G401 (cell line): ENCODE results near the gene AMIGO2. TPM values are rescaled to one million over a fixed set of nuclear protein-coding genes. Genes with fewer than 3 reads are reported as not detected.
"Not testable (repeated sequence)": the region's sequence is repeated elsewhere in the genome, so short reads cannot be mapped to it uniquely, and the experiment has no call there.

ENCODE experiments used
- DNase-seq: peaks from one replicate; pipeline ENCODE4 v3.0.0-alpha.2; 2015; ENCODE audit warnings: low spot score
- in situ Hi-C: cut with HindIII; loops from 2 replicates; pipeline ENCODE4 v1.10.0; 2016; ENCODE audit warnings: low sequenced_read_pairs, mixed read lengths
- total RNA-seq: library from RNA; depleted of rRNA; stranded (reverse); fragments of >200 nt; shearing (Covaris generic); gene quantifications from 2 replicates; pipeline ENCODE4 v1.2.3, GENCODE V29; 2014; rRNA removed

The AMIGO2 gene, protein sequence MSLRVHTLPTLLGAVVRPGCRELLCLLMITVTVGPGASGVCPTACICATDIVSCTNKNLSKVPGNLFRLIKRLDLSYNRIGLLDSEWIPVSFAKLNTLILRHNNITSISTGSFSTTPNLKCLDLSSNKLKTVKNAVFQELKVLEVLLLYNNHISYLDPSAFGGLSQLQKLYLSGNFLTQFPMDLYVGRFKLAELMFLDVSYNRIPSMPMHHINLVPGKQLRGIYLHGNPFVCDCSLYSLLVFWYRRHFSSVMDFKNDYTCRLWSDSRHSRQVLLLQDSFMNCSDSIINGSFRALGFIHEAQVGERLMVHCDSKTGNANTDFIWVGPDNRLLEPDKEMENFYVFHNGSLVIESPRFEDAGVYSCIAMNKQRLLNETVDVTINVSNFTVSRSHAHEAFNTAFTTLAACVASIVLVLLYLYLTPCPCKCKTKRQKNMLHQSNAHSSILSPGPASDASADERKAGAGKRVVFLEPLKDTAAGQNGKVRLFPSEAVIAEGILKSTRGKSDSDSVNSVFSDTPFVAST
- 155 and 186 TPM in 2 replicates for total RNA-seq

- DNase-seq: no peak
- in situ Hi-C loops: no loop called here
Measured at GRCh38 chr12:47079468-47079980, at the start of gene AMIGO2, which contains the start of gene PCED1B. Gene AMIGO2 (minus strand): TSS chr12:47079959. CDS start chr12:47079002, 957 bp downstream. Gene PCED1B (plus strand): TSS chr12:47079621. CDS start chr12:47235064, 155,443 bp downstream.

DNA sequence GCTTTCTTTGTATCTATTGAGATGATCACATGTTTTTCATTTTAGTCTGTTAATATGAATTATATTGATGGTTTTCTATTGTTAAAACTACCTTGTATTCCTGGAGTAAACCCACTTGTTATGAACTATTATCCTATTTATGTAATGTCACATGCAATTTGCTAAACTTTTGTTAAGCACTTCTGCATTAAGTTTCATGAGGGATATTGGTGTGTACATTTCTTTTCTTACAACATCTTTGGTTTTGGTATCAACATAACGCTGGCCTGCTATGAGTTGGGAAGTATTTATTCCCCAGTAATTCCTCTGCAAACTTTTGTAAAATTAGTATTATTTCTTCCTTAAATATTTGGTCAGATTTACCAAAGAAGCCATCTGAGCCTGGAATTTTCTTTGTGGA, 46.5 kb upstream of the AMIGO2 start:
- in situ Hi-C loops: no loop called here
- no peak for DNase-seq

- in situ Hi-C loops: no loop called here
- no peak for DNase-seq
Measured at GRCh38 chr12:47124451-47124850, 44.7 kb upstream of the AMIGO2 start.

GRCh38 chr12:47123730-47124129, 44.0 kb upstream of the AMIGO2 start:
- DNase-seq: no peak
- in situ Hi-C loops: no loop called here

DNA sequence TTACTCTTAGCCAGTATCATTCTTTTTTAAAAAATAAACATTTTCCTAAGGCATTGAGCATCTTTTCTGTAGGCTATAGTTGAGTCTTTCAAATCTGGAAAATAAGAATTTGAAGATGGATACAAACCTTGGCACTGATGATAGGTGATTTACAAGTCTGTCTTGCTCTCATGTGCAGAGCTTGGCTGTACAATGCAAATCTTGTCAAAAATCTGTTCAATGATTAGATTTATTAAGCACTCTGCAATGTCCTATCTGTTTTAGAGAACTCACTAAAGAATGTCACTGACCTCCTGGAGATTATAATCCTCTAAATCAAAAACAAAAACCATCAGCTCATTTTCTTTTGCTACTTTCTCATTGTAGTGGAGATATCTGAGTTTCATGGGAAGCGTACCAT, 42.8 kb upstream of the AMIGO2 start:
- in situ Hi-C loops: no loop called here
- DNase-seq: no peak

- in situ Hi-C loops: no loop called here
- no peak for DNase-seq
Measured at GRCh38 chr12:47121146-47121545, 41.4 kb upstream of the AMIGO2 start.

DNA sequence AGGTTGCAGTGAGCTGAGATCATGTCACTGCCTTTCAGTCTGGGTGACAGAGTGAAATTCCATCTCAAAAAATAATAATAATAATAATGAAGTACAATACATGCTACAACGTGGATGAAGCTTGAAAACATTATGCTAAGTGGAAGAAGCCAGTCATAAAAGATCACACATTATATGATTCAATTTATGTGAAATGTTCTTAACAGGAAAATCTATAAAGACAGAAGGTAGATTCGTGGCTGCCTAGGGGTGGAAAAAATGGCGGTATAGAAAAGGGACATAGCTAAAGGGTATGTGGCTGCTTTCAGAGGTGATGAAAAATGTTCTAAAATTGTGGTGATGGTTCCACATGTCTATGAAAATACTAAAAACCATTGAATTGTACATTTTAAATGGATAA, 41.0 kb upstream of the AMIGO2 start:
- DNase-seq: no peak
- in situ Hi-C loops: no loop called here

- DNase-seq, in situ Hi-C loops: not testable (repeated sequence)
Measured at GRCh38 chr12:47117305-47117704, 37.5 kb upstream of the AMIGO2 start.

DNA sequence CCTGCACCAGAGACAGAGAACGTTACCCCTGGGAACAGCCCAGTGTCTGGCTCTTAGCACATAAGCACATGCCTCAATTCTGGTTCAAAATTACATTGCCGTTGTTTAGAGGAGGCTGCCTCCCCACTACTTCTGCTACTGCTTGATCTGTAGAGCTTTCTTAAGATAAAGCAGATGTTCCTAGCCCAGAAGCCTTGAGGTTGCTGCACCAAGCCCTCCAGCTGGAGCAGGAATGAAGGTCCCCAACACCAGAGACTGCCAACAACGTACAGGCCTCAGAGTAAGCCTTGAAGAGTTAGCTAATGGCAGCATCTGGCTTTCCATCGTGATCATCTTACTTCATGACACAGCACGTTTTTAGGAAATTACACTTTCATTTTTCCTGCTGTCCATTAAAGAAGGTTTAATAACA, 34.7 kb upstream of the AMIGO2 start:
- in situ Hi-C loops: no loop called here
- DNase-seq: no peak

GRCh38 chr12:47112679-47113078, 32.9 kb upstream of the AMIGO2 start:
- in situ Hi-C loops: no loop called here
- no peak for DNase-seq

- in situ Hi-C loops: no loop called here
- DNase-seq: no peak
Measured at GRCh38 chr12:47111854-47112253, 32.1 kb upstream of the AMIGO2 start.

DNA sequence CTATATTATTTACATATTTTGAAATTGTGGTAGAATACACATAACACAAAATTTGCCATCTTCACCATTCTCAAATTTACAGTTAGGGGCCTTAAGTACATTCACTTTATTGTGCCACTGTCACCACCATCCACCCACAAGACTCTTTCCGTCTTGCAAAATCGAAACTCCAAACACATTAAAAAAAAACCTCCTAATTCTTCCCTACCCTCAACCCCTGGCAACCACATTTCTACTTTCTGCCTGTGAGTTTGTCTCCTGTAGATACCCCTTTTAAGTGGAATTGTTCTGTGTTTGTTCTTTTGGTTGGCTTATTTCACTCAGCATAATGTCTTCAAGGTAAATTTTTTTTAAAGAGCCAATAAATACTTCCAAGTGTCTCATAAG, 31.6 kb upstream of the AMIGO2 start:
- no peak for DNase-seq
- in situ Hi-C loops: no loop called here

DNA sequence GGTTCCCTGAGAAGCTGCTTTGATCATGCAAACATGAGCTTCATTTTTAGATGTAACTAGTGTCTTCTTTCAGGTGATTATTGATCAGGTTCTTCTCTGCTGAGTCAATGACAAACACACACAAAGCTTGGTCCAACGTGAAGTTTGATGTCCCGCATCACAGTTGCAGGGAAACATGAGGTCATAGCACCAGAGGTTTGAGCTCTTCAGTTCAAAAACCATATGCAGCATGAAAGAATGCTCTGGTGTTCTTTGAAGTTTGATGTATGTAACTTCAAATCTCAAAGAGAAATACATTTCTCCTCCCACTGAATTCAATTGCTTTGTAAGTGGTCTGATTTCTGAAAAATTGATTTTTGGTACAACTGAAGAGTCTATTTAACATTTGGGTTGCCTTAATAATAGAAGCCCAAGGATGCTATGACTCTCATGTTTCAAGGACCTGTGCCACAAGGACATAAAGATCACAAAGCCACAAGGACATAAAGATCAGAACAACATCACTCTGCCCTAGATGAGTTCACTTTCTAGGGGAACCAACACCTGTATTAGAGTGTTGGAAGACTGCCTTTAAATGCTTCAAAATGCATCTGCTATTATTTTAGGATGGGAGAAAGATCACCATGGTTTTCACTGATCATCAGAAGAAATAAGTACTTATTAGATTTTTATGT, 31.1 kb upstream of the AMIGO2 start:
- in situ Hi-C loops: no loop called here
- DNase-seq: no peak

- DNase-seq: no peak
Measured at GRCh38 chr12:47110011-47110541, 30.3 kb upstream of the AMIGO2 start.

DNA sequence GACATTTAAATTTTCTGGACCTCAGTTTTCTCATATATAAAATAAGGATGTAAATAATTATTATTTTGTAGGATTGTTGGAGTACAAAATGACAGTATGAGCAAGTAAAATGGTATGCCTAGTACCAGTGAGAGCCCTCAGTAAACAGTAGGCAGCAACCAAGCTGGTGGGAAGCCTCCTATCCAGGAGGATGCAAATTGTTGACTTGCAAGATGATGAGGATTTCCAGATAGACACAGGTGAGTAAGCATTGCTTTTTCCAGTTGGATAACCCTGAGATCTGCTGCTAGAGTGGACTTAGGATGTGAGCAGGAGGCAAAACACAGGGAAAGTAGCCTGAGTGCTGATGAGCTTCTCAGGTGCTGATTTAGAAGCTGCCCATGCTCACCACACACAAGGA, 28.2 kb upstream of the AMIGO2 start:
- in situ Hi-C loops: no loop called here
- DNase-seq: no peak

More at GRCh38 chr12:47110011-47110541, 30.3 kb upstream of the AMIGO2 start:
- in situ Hi-C loops: no loop called here

DNA sequence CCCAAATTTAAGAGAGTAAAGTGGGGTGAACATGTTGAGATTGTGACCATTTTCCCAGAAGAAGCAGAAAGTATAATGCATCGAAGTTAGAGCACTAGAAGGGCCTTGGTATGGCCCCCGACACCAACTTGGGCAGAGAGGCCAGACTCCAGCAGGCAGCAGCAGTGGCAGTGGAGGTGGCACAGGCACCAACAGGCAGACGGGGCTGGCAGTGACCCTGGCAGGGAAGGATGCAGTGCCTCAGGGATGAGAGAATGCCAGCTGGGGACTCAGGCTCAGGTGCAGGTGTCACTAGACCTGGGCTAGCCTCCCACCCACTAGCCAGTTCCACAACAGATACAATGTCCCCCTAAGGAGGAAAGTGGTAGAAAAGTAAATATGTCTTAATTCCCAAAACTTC, 27.7 kb upstream of the AMIGO2 start:
- in situ Hi-C loops: no loop called here
- no peak for DNase-seq

GRCh38 chr12:47105914-47106674, 26.3 kb upstream of the AMIGO2 start:
- in situ Hi-C loops: no loop called here
- DNase-seq: no peak

- DNase-seq: peak; percentile 42
- in situ Hi-C loops: no loop called here
Measured at GRCh38 chr12:47102845-47103651, 23.3 kb upstream of the AMIGO2 start.
